H1 (cell line): ENCODE results near the gene GCHFR. TPM values are rescaled to one million over a fixed set of nuclear protein-coding genes. Genes with fewer than 3 reads are reported as not detected.

Experiments used
- CTCF ChIA-PET: fragments of 300-600 bp; sonication (Branson Sonifier 250); formaldehyde crosslinking; loops from one replicate; lab custom pipeline; 2021; ENCODE audit not compliant: partially characterized antibody; lab: Charles Lee
- POLR2A ChIA-PET: fragments of 300-600 bp; sonication (Branson Sonifier 250); formaldehyde crosslinking; loops from one replicate; lab custom pipeline; 2021; ENCODE audit warnings: inconsistent platforms; ENCODE audit not compliant: partially characterized antibody; lab: Charles Lee
- DNase-seq, 2 experiments: peaks; one replicate each; pipeline versions ENCODE4 v3.0.0 to v3.0.0-alpha.2; 2010 to 2022; ENCODE audit warnings: low spot score in 2 of 2, low read depth in 1 of 2, mixed read lengths in 1 of 2
- FAIRE-seq: peaks from 2 replicates; lab custom pipeline; 2011; peaks lifted over from hg19 to GRCh38; lab: Jason Lieb, UNC
- H2AFZ ChIP-seq: 2 replicates; pipeline ENCODE4 v1.8.1; 2012; ENCODE audit warnings: low read length, inconsistent platforms
- H2AK5ac ChIP-seq: 2 replicates; pipeline ENCODE4 v1.6.1; 2013; ENCODE audit warnings: low read depth, low read length
- H2BK120ac ChIP-seq: replicated peaks from 2 replicates; pipeline ENCODE3; 2013; ENCODE audit warnings: low read depth, low read length, inconsistent platforms
- H2BK12ac ChIP-seq: 2 replicates; pipeline ENCODE4 v1.6.1; 2013; ENCODE audit warnings: low read depth, low read length
- H2BK15ac ChIP-seq: 2 replicates; pipeline ENCODE4 v1.6.1; 2013; ENCODE audit warnings: low read length
- H2BK20ac ChIP-seq: 2 replicates; pipeline ENCODE4 v1.6.1; 2013; ENCODE audit warnings: low read length
- H2BK5ac ChIP-seq: 2 replicates; pipeline ENCODE4 v1.6.1; 2013; ENCODE audit warnings: low read depth, low read length
- H3K14ac ChIP-seq: 2 replicates; pipeline ENCODE4 v1.6.1; 2013; ENCODE audit warnings: inconsistent platforms; ENCODE audit not compliant: insufficient read length
- H3K18ac ChIP-seq: 2 replicates; pipeline ENCODE4 v1.6.1; 2013; ENCODE audit warnings: low read length; ENCODE audit errors: extremely low read depth
- H3K23ac ChIP-seq: 2 replicates; pipeline ENCODE4 v1.6.1; 2013; ENCODE audit warnings: inconsistent platforms; ENCODE audit not compliant: insufficient read length
- H3K23me2 ChIP-seq: 2 replicates; pipeline ENCODE4 v1.6.1; 2013; ENCODE audit warnings: low read depth, low read length
- H3K27ac ChIP-seq: 2 replicates; pipeline ENCODE4 v1.6.1; 2011; ENCODE audit warnings: low read depth, low read length, inconsistent platforms
- H3K27me3 ChIP-seq, 4 experiments: replicated peaks in 1 of 4; 1 replicate in 1 of 4; 2 replicates in 3 of 4; pipeline versions ENCODE4 v1.6.1 to v1.8.1; 2011 to 2013; ENCODE audit warnings: low read length in 3 of 4, mild to moderate bottlenecking in 3 of 4, inconsistent platforms in 2 of 4, mixed read lengths in 2 of 4, moderate library complexity in 1 of 4; ENCODE audit not compliant: control insufficient read depth in 3 of 4, insufficient read depth in 3 of 4; ENCODE audit errors: extremely low read depth in 1 of 4
- H3K36me3 ChIP-seq, 4 experiments: 2 replicates each; pipeline versions ENCODE4 v1.6.1 to v1.8.1; 2011 to 2013; ENCODE audit warnings: mild to moderate bottlenecking in 4 of 4, low read length in 3 of 4, moderate library complexity in 2 of 4, control low read depth in 1 of 4, inconsistent platforms in 1 of 4; ENCODE audit not compliant: insufficient read depth in 4 of 4, control insufficient read depth in 2 of 4
- H3K4ac ChIP-seq: replicated peaks from 2 replicates; pipeline ENCODE3; 2013; ENCODE audit warnings: low read length, low read depth, mixed read lengths, inconsistent platforms; ENCODE audit not compliant: insufficient read length
- H3K4me1 ChIP-seq, 4 experiments: replicated peaks in 1 of 4; 1 replicate in 1 of 4; 2 replicates in 3 of 4; pipeline versions ENCODE4 v1.6.1 to v1.8.1; 2011 to 2013; ENCODE audit warnings: low read length in 3 of 4, inconsistent platforms in 2 of 4, mixed read lengths in 1 of 4; ENCODE audit not compliant: insufficient read depth in 4 of 4, control insufficient read depth in 3 of 4
- H3K4me2 ChIP-seq, 2 experiments: 2 replicates each; pipeline versions ENCODE4 v1.6.1 to v1.8.1; 2011 to 2013; ENCODE audit warnings: low read depth in 2 of 2, low read length in 2 of 2, control low read depth in 1 of 2, inconsistent platforms in 1 of 2, mild to moderate bottlenecking in 1 of 2; ENCODE audit not compliant: insufficient read depth in 1 of 2
- H3K4me3 ChIP-seq, 4 experiments: fragments of 200-600, 300-600 bp in 1 of 4; sonication (generic), shearing (Covaris generic), sonication (Bioruptor Twin) in 1 of 4; 2 replicates each; pipeline versions ENCODE4 v1.5.1 to v1.8.1; 2011 to 2016; ENCODE audit warnings: low read length in 4 of 4, low read depth in 3 of 4, control low read depth in 2 of 4, inconsistent platforms in 2 of 4, mild to moderate bottlenecking in 2 of 4, mixed read lengths in 1 of 4, moderate library complexity in 1 of 4; ENCODE audit not compliant: insufficient read depth in 2 of 4; ENCODE audit errors: extremely low read depth in 1 of 4
- H3K56ac ChIP-seq: replicated peaks from 2 replicates; pipeline ENCODE3; 2013; ENCODE audit warnings: low read depth, mild to moderate bottlenecking, mixed read lengths, low read length, inconsistent platforms; ENCODE audit not compliant: insufficient read length
- H3K79me1 ChIP-seq: 2 replicates; pipeline ENCODE4 v1.6.1; 2013; ENCODE audit warnings: low read depth, low read length, control low read depth
- H3K79me2 ChIP-seq, 2 experiments: 2 replicates each; pipeline versions ENCODE4 v1.6.1 to v1.8.1; 2012 to 2013; ENCODE audit warnings: low read length in 2 of 2, mild to moderate bottlenecking in 2 of 2, inconsistent platforms in 1 of 2; ENCODE audit not compliant: insufficient read depth in 2 of 2, control insufficient read depth in 1 of 2
- H3K9ac ChIP-seq, 4 experiments: replicated peaks in 1 of 4; 1 replicate in 1 of 4; 2 replicates in 3 of 4; pipeline versions ENCODE4 v1.6.1 to v1.8.1; 2011 to 2013; ENCODE audit warnings: low read depth in 3 of 4, low read length in 3 of 4, control low read depth in 2 of 4, mild to moderate bottlenecking in 2 of 4, moderate library complexity in 2 of 4, inconsistent platforms in 1 of 4; ENCODE audit errors: extremely low read depth in 1 of 4
- H3K9me3 ChIP-seq, 2 experiments: 2 replicates each; pipeline versions ENCODE4 v1.6.1 to v1.8.1; 2012 to 2013; ENCODE audit warnings: mild to moderate bottlenecking in 2 of 2, moderate library complexity in 2 of 2, control low read depth in 1 of 2, inconsistent platforms in 1 of 2, low read depth in 1 of 2, low read length in 1 of 2, mixed read lengths in 1 of 2; ENCODE audit not compliant: insufficient read depth in 2 of 2
- H4K20me1 ChIP-seq, 2 experiments: replicated peaks in 1 of 2; 2 replicates each; pipeline versions ENCODE3 to v1.8.1; 2011 to 2013; ENCODE audit warnings: inconsistent platforms in 2 of 2, low read length in 2 of 2, mild to moderate bottlenecking in 1 of 2; ENCODE audit not compliant: insufficient read depth in 2 of 2, control insufficient read depth in 1 of 2
- H4K5ac ChIP-seq: 2 replicates; pipeline ENCODE4 v1.6.1; 2013; ENCODE audit warnings: low read length, low read depth, mixed read lengths, inconsistent platforms; ENCODE audit not compliant: insufficient read length
- H4K8ac ChIP-seq: 2 replicates; pipeline ENCODE4 v1.8.0; 2013; ENCODE audit warnings: mild to moderate bottlenecking, moderate library complexity, low read length, inconsistent platforms; ENCODE audit not compliant: insufficient read depth; ENCODE audit errors: extremely low read depth
- H4K91ac ChIP-seq: replicated peaks from 2 replicates; pipeline ENCODE3; 2013; ENCODE audit warnings: low read length, mixed read lengths, inconsistent platforms; ENCODE audit not compliant: insufficient read length
- ATF3 ChIP-seq: IDR thresholded peaks from 2 replicates; pipeline ENCODE4 v1.6.1; 2011; ENCODE audit warnings: low read depth, mild to moderate bottlenecking, low read length; ENCODE audit not compliant: insufficient read depth
- CTBP2 ChIP-seq: IDR thresholded peaks from 2 replicates; pipeline ENCODE4 v1.7.0; 2011; ENCODE audit warnings: borderline replicate concordance, mild to moderate bottlenecking, moderate library complexity, mixed read lengths, low read length; ENCODE audit not compliant: insufficient read depth, insufficient read length
- KDM4A ChIP-seq: IDR thresholded peaks from one replicate; pipeline ENCODE4 v1.7.1; 2012; ENCODE audit warnings: low read depth, mild to moderate bottlenecking, moderate library complexity, low read length, inconsistent platforms; ENCODE audit not compliant: severe bottlenecking
- SP1 ChIP-seq: IDR thresholded peaks from 2 replicates; pipeline ENCODE4 v1.6.1; 2011; ENCODE audit warnings: low read depth, low read length
- WGBS, 2 experiments: shearing (Covaris generic) in 1 of 2; methylation state at CpG; one replicate each; pipeline versions ENCODE4 v1.1.6 to v1.1.7; 2013 to 2015; ENCODE audit warnings: low lambda C conversion rate in 2 of 2, mixed read lengths in 2 of 2, inconsistent platforms in 1 of 2, low coverage in 1 of 2, missing lambda C conversion rate in 1 of 2; ENCODE audit not compliant: insufficient replicate concordance in 2 of 2, insufficient coverage in 1 of 2, insufficient read length in 1 of 2; ENCODE audit errors: extremely low coverage in 1 of 2, missing lambda C conversion rate in 1 of 2; 5-methylcytosine and 5-hydroxymethylcytosine counted together
- polyA plus RNA-seq, 7 experiments: library from polyadenylated mRNA; depleted of rRNA in 3 of 7; stranded (reverse) in 5 of 7; unstranded in 2 of 7; fragments of >200 nt in 5 of 7; fragments of 200-250 nt in 2 of 7; gene quantifications; 1 replicate in 5 of 7; 2 replicates in 1 of 7; 4 replicates in 1 of 7; pipeline versions ENCODE4 v1.2.1 to v1.2.3, GENCODE V29; 2011 to 2013; ENCODE audit warnings: missing spikeins in 2 of 7, mixed read lengths in 2 of 7
- total RNA-seq: library from RNA; stranded (reverse); fragmentation: NEBNext Ultra II Directional; extraction: Animal tissue kit (Norgen Biotek cat#: 25700); gene quantifications from 2 replicates; pipeline ENCODE4 v1.2.1, GENCODE V29; 2021

The GCHFR gene
- total and polyA plus RNA-seq, 2 of the 8 experiments (the other 6 are each of a cell fraction or from before 2014, with no cell fraction given) = 25.9 to 81.5 TPM

GRCh38 chr15:40714144-40714543, 49.7 kb upstream of the GCHFR start:
- Histone ChIP-seq H3K79me2 (no peaks in the 10 kb centered on the region), H4K91ac (no peak overlapping the region), H3K4me2 (no peak overlapping the region), H3K27me3 (no peaks in the 10 kb centered on the region), H2BK120ac (no peak overlapping the region), H4K8ac (no peak overlapping the region), H3K79me1 (no peaks in the 10 kb centered on the region), H3K4ac (no peak overlapping the region), H2BK20ac (no peak overlapping the region), H3K9ac (no peak overlapping the region), H2BK5ac (no peak overlapping the region), H3K18ac (no peak overlapping the region), H3K4me3 (no peak overlapping the region), H3K4me1 (no peaks in the 10 kb centered on the region), H3K23me2 (no peaks in the 10 kb centered on the region), H2BK15ac (no peak overlapping the region), H3K36me3 (peaks cover 5 to 47% (median 26%) of the 10 kb centered on the region in 4 experiments), H2AK5ac (no peak overlapping the region), H4K5ac (no peak overlapping the region), H2BK12ac (no peak overlapping the region), H3K27ac (no peak overlapping the region), H3K56ac (no peak overlapping the region), H3K9me3 (no peaks in the 10 kb centered on the region), H2AFZ (no peak overlapping the region), H3K23ac (no peak overlapping the region), H3K14ac (no peak overlapping the region), H4K20me1 (peaks cover 0 to 2% of the 10 kb centered on the region in 2 experiments)
- ChIA-PET CTCF (interaction anchor here (0.5 to 2.4 kb wide), 5 partner anchors 11 to 144 kb away, joined by 3 to 8 read pairs (median 5); no protein-coding TSS in a partner anchor), POLR2A (no interaction called here)
- 72% methylated on average over 2 of the region's 2 CpGs; no CpG with 5 or more reads in 1 of the 2 experiments for WGBS, 2 experiments
- DNase-seq (no peak), FAIRE-seq (no peak)
- TF ChIP-seq KDM4A (no peak), CTBP2 (no peak), SP1 (no peak), ATF3 (no peak)
